Breast epithelium (tissue), 3 donors: ENCODE measurements around the gene C2orf76.

Source experiments
- POLR2A ChIP-seq: fragments of 450-650 bp; IDR thresholded peaks from one replicate; pipeline ENCODE4 v1.6.1; 2016; ENCODE audit warnings: antibody characterized with exemption, mild to moderate bottlenecking, moderate library complexity
- TF ChIP-seq, protein P1 (sequence below), 3 donors: fragments of 450-650 bp; IDR thresholded peaks; one replicate each; pipeline ENCODE4 v1.5.1; 2016 to 2017; ENCODE audit warnings: antibody characterized with exemption in 3 of 3, mild to moderate bottlenecking in 3 of 3, moderate library complexity in 3 of 3

DNA sequence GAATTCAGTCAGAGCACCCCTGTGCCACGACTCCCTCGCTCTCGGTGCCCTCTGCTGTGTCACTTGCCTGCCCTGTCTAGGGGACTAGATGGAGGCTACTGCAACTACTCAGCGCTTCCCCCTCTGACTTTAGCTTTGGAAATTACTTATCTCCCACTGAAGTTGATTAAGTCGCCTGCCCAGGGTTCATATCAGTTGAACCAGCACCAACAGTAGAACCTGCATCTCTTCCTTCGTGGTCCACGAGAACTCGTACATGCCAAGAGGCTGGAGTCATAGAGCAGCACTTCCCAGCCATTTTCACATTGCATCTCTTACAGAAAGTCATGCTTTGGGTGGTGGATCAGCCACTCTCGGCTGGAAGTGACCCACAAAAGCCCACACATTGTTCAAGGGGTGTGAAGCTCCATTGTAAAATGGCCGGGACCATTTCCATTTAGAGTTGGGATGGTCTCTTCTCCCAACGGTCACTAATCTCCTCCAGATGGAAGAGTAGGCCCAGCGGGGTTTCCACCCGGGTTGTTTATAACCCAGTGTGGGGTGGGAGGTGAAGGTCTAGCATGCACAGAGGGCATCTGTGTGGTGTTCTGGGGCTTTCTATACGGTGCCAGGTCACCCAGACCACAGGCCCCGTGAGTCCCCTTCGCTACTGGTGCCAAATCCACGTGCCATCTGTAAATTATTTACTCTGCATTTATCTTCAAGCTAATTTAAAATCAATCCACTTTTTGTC, 105.0 kb downstream of the C2orf76 start:
- TF ChIP-seq POLR2A = no peak
- TF ChIP-seq, protein P1, sequence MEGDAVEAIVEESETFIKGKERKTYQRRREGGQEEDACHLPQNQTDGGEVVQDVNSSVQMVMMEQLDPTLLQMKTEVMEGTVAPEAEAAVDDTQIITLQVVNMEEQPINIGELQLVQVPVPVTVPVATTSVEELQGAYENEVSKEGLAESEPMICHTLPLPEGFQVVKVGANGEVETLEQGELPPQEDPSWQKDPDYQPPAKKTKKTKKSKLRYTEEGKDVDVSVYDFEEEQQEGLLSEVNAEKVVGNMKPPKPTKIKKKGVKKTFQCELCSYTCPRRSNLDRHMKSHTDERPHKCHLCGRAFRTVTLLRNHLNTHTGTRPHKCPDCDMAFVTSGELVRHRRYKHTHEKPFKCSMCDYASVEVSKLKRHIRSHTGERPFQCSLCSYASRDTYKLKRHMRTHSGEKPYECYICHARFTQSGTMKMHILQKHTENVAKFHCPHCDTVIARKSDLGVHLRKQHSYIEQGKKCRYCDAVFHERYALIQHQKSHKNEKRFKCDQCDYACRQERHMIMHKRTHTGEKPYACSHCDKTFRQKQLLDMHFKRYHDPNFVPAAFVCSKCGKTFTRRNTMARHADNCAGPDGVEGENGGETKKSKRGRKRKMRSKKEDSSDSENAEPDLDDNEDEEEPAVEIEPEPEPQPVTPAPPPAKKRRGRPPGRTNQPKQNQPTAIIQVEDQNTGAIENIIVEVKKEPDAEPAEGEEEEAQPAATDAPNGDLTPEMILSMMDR (IDR thresholded peaks at IDR 0.05) = no peak
